ENCODE results near the gene CDHR3. TPM values are rescaled to one million over a fixed set of nuclear protein-coding genes. Genes with fewer than 3 reads are reported as not detected.

Gene CDHR3
- polyA plus RNA-seq, 3 donors: 0.16 TPM; not detected in 2

DNA sequence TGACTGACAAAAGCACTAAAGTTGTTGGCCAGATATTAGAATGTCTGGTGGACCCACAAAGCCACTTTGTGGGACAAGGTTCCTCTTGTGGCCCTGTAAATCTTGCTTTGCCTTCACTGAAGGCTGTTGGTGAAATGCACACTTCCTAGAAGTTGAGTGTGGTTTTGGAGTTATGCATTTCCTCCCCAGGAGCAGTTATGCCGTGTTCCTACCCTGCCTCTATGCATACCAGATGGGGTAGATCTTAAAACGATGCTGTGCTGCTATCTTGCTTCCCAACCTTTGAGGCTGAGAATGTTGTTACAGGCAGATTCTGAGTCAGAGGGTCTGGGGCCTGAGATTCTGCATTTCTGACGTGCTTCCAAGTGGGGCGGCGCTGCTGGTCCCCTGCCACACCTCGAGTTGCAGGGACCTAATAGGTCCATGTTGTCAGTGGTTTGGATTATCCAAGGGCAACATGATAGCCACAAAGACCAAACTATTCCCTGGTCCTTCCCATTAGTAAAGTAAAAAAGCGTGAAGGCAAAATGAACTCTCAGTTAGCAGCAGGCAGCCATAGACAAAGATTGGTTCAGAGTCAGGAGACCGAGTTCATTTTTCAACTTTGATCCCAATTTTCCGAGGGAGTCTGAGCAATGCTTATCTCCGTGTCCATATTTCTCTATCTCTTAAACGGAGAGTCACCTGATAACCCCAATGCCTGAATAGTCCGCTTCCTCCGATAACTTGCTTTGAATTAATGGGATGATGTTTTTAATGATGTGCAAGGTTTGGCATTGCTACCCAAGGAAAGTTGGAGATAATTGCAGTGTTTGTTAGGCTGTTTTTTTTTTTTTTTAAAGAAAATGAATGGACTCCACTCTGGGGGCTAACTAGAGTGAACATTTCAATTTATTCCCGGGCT, 55.8 kb downstream of the CDHR3 start:
- no peaks in the 10 kb centered on the region for H3K9me3 ChIP-seq (replicated peaks in 1 of 2; ENCODE audit: control insufficient read depth in 1 of 2, insufficient read depth in 1 of 2, low read length in 2 of 2)
- no peak for DNase-seq
- Mint-ChIP-seq H3K4me1 (peaks cover 16% of the 10 kb centered on the region), H3K4me3 (no peak overlapping the region), H3K36me3 (no peaks in the 10 kb centered on the region), H3K27me3 (ENCODE audit: low read depth in 3 of 3) (peaks cover 20 to 39% (median 34%) of the 10 kb centered on the region in 3 donors), H3K9me3 (peaks cover 0 to 2% (median 0%) of the 10 kb centered on the region in 7 donors), H3K27ac (no peak overlapping the region)
- H3K4me2 ChIP-seq (replicated peaks; ENCODE audit: extremely low read depth, low read length, poor library complexity, severe bottlenecking): no peak overlapping the region
- H3K4me3 ChIP-seq (replicated peaks in 1 of 3; ENCODE audit: low read depth in 2 of 3, low read length in 3 of 3): no peak overlapping the region
- H4K20me1 ChIP-seq (ENCODE audit: insufficient read depth, low read length): no peaks in the 10 kb centered on the region
- no peak overlapping the region for H2AFZ ChIP-seq (ENCODE audit: insufficient read depth, low read depth, low read length, poor library complexity, severe bottlenecking)
- H3K9ac ChIP-seq (ENCODE audit: insufficient read depth, low read length, poor library complexity, severe bottlenecking): no peak overlapping the region
- H3K36me3 ChIP-seq (replicated peaks in 1 of 2; ENCODE audit: control insufficient read depth in 1 of 2, insufficient read depth in 2 of 2, low read length in 2 of 2): no peaks in the 10 kb centered on the region
- 100% methylated on average over 6 of the region's 14 CpGs for WGBS (ENCODE audit: insufficient coverage)
- TF ChIP-seq, protein P1, sequence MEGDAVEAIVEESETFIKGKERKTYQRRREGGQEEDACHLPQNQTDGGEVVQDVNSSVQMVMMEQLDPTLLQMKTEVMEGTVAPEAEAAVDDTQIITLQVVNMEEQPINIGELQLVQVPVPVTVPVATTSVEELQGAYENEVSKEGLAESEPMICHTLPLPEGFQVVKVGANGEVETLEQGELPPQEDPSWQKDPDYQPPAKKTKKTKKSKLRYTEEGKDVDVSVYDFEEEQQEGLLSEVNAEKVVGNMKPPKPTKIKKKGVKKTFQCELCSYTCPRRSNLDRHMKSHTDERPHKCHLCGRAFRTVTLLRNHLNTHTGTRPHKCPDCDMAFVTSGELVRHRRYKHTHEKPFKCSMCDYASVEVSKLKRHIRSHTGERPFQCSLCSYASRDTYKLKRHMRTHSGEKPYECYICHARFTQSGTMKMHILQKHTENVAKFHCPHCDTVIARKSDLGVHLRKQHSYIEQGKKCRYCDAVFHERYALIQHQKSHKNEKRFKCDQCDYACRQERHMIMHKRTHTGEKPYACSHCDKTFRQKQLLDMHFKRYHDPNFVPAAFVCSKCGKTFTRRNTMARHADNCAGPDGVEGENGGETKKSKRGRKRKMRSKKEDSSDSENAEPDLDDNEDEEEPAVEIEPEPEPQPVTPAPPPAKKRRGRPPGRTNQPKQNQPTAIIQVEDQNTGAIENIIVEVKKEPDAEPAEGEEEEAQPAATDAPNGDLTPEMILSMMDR (IDR thresholded peaks at IDR 0.05): no peak
- intact Hi-C loops (cut with micrococcal nuclease): no loop called here
- peaks cover 9 to 13% of the 10 kb centered on the region in 2 donors for H3K27me3 ChIP-seq (ENCODE audit: control insufficient read depth in 2 of 2, insufficient read depth in 2 of 2, low read length in 2 of 2)
- H3K4me1 ChIP-seq (ENCODE audit: control insufficient read depth in 1 of 2, insufficient read depth in 2 of 2, low read length in 2 of 2): peaks cover 10 to 14% of the 10 kb centered on the region in 2 donors
- H3K79me2 ChIP-seq (ENCODE audit: insufficient read depth, low read length): no peaks in the 10 kb centered on the region
- H3K27ac ChIP-seq (ENCODE audit: low read depth in 1 of 2, low read length in 2 of 2): no peak overlapping the region

- H3K9ac ChIP-seq (ENCODE audit: insufficient read depth, low read length, poor library complexity, severe bottlenecking): no peak overlapping the region
- Mint-ChIP-seq H3K4me1 (peaks cover 22% of the 10 kb centered on the region), H3K9me3 (peaks cover 0 to 2% (median 0%) of the 10 kb centered on the region in 7 donors), H3K27ac (no peak overlapping the region), H3K4me3 (no peak overlapping the region), H3K27me3 (ENCODE audit: low read depth in 3 of 3) (peaks cover 20 to 39% (median 34%) of the 10 kb centered on the region in 3 donors), H3K36me3 (no peaks in the 10 kb centered on the region)
- no peak overlapping the region for H3K4me2 ChIP-seq (replicated peaks; ENCODE audit: extremely low read depth, low read length, poor library complexity, severe bottlenecking)
- no peak for DNase-seq
- H4K20me1 ChIP-seq (ENCODE audit: insufficient read depth, low read length): no peaks in the 10 kb centered on the region
- 75% methylated on average over 2 of the region's 2 CpGs for WGBS (ENCODE audit: insufficient coverage)
- intact Hi-C loops (cut with micrococcal nuclease): no loop called here
- H3K36me3 ChIP-seq (replicated peaks in 1 of 2; ENCODE audit: control insufficient read depth in 1 of 2, insufficient read depth in 2 of 2, low read length in 2 of 2): no peaks in the 10 kb centered on the region
- no peak overlapping the region for H3K27ac ChIP-seq (ENCODE audit: low read depth in 1 of 2, low read length in 2 of 2)
- H2AFZ ChIP-seq (ENCODE audit: insufficient read depth, low read depth, low read length, poor library complexity, severe bottlenecking): no peak overlapping the region
- H3K27me3 ChIP-seq (ENCODE audit: control insufficient read depth in 2 of 2, insufficient read depth in 2 of 2, low read length in 2 of 2): peaks cover 9 to 13% of the 10 kb centered on the region in 2 donors
- TF ChIP-seq, protein P1 (IDR thresholded peaks at IDR 0.05): no peak
- no peaks in the 10 kb centered on the region for H3K9me3 ChIP-seq (replicated peaks in 1 of 2; ENCODE audit: control insufficient read depth in 1 of 2, insufficient read depth in 1 of 2, low read length in 2 of 2)
- no peak overlapping the region for H3K4me3 ChIP-seq (replicated peaks in 1 of 3; ENCODE audit: low read depth in 2 of 3, low read length in 3 of 3)
- H3K79me2 ChIP-seq (ENCODE audit: insufficient read depth, low read length): no peaks in the 10 kb centered on the region
- H3K4me1 ChIP-seq (ENCODE audit: control insufficient read depth in 1 of 2, insufficient read depth in 2 of 2, low read length in 2 of 2): peaks cover 14 to 20% of the 10 kb centered on the region in 2 donors
Observed at GRCh38 chr7:106019470-106019820, 56.4 kb downstream of the CDHR3 start.

All from CD14-positive monocyte (primary cell).